Tibial nerve (tissue), 4 donors: ENCODE results near the gene EFCAB13. TPM values are rescaled to one million over a fixed set of nuclear protein-coding genes. Genes with fewer than 3 reads are reported as not detected.
"Not testable (repeated sequence)": the region's sequence is repeated elsewhere in the genome, so short reads cannot be mapped to it uniquely, and the experiment has no call there.

Experiments used
- DNase-seq, 2 donors: peaks; one replicate each; pipeline ENCODE4 v3.0.0-alpha.2; 2019; ENCODE audit warnings: low spot score in 2 of 2
- H3K27ac ChIP-seq, 4 donors: fragments of 200-600 bp; sonication (generic) in 3 of 4; one replicate each; pipeline ENCODE4 v1.5.1; 2017 to 2019; ENCODE audit warnings: mild to moderate bottlenecking in 1 of 4
- H3K27me3 ChIP-seq, 2 donors: fragments of 200-600 bp; sonication (generic) in 1 of 2; one replicate each; pipeline versions ENCODE4 v1.5.1 to v1.6.0; 2017 to 2019
- H3K36me3 ChIP-seq, 3 donors: fragments of 200-600 bp; sonication (generic); one replicate each; pipeline ENCODE4 v1.5.1; 2018 to 2019
- H3K4me1 ChIP-seq, 4 donors: fragments of 200-600 bp; sonication (generic) in 3 of 4; one replicate each; pipeline ENCODE4 v1.5.1; 2017 to 2019
- H3K4me3 ChIP-seq, 4 donors: fragments of 200-600 bp; sonication (generic) in 3 of 4; one replicate each; pipeline ENCODE4 v1.5.1; 2017 to 2019; ENCODE audit warnings: mild to moderate bottlenecking in 1 of 4, moderate library complexity in 1 of 4
- H3K9me3 ChIP-seq, 4 donors: fragments of 200-600 bp; sonication (generic) in 3 of 4; one replicate each; pipeline ENCODE4 v1.5.1; 2017 to 2019
- EP300 ChIP-seq, 2 donors: sonication (generic); formaldehyde crosslinking; IDR thresholded peaks; one replicate each; pipeline ENCODE4 v1.6.1; 2017; ENCODE audit warnings: antibody characterized with exemption in 2 of 2, mild to moderate bottlenecking in 1 of 2
- POLR2A ChIP-seq, 2 donors: fragments of 450-650 bp; IDR thresholded peaks; one replicate each; pipeline ENCODE4 v1.6.1; 2017; ENCODE audit warnings: antibody characterized with exemption in 2 of 2, mild to moderate bottlenecking in 2 of 2, moderate library complexity in 2 of 2
- WGBS, 2 donors: methylation state at CpG; one replicate each; pipeline ENCODE4 v1.1.5; 2018; 5-methylcytosine and 5-hydroxymethylcytosine counted together
- total RNA-seq, 4 donors: library from RNA; depleted of rRNA; stranded (reverse); fragments of >200 nt; gene quantifications; one replicate each; pipeline ENCODE4 v1.1.0, GENCODE V29; 2016
- TF ChIP-seq, protein P1 (sequence below), 5 experiments: fragments of 200-600 bp in 3 of 5; fragments of 450-650 bp in 2 of 5; sonication (generic) in 3 of 5; IDR thresholded peaks; one replicate each; pipeline ENCODE4 v1.5.1; 2016 to 2019; ENCODE audit warnings: antibody characterized with exemption in 5 of 5, mild to moderate bottlenecking in 3 of 5, moderate library complexity in 2 of 5

The EFCAB13 gene
- total RNA-seq, 4 donors from 2014 or later, result 6.5 to 15.1 (median 10.2) TPM

DNA sequence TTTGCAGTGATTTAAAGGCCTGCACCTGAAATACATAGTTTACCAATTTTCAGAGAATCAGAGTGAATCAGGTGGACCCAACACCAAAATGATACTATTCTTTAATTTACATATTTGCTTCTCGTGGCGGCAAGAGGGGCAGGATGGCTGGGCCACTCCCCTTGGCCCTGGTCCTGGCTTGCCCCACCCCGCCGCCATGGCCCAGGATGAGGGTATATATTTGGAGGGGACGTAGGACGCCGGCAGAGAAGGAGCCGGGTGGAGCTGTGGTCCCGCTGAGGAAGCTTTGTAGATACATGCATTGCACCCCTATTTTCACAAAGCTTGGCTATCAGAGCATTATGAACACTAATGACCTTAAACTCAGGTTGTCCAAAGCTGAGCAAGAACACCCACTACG lies 43.5 kb downstream of the EFCAB13 start:
- H3K36me3 ChIP-seq, result peaks cover 0 to 11% (median 0%) of the 10 kb centered on the region in 3 donors
- H3K27ac ChIP-seq, result no peak overlapping the region
- 97 to 100% methylated on average over 10 of the region's 10 CpGs for WGBS, 2 donors
- H3K9me3 ChIP-seq, result peaks cover 0 to 2% (median under 1%) of the 10 kb centered on the region in 4 donors
- DNase-seq, result no peak
- no peaks in the 10 kb centered on the region for H3K4me1 ChIP-seq
- no peak overlapping the region for H3K4me3 ChIP-seq
- TF ChIP-seq POLR2A (IDR thresholded peaks at IDR 0.05) (no peak), EP300 (IDR thresholded peaks at IDR 0.05) (no peak)
- TF ChIP-seq, protein P1, sequence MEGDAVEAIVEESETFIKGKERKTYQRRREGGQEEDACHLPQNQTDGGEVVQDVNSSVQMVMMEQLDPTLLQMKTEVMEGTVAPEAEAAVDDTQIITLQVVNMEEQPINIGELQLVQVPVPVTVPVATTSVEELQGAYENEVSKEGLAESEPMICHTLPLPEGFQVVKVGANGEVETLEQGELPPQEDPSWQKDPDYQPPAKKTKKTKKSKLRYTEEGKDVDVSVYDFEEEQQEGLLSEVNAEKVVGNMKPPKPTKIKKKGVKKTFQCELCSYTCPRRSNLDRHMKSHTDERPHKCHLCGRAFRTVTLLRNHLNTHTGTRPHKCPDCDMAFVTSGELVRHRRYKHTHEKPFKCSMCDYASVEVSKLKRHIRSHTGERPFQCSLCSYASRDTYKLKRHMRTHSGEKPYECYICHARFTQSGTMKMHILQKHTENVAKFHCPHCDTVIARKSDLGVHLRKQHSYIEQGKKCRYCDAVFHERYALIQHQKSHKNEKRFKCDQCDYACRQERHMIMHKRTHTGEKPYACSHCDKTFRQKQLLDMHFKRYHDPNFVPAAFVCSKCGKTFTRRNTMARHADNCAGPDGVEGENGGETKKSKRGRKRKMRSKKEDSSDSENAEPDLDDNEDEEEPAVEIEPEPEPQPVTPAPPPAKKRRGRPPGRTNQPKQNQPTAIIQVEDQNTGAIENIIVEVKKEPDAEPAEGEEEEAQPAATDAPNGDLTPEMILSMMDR (IDR thresholded peaks at IDR 0.05), result no peak
- no peaks in the 10 kb centered on the region for H3K27me3 ChIP-seq

DNA sequence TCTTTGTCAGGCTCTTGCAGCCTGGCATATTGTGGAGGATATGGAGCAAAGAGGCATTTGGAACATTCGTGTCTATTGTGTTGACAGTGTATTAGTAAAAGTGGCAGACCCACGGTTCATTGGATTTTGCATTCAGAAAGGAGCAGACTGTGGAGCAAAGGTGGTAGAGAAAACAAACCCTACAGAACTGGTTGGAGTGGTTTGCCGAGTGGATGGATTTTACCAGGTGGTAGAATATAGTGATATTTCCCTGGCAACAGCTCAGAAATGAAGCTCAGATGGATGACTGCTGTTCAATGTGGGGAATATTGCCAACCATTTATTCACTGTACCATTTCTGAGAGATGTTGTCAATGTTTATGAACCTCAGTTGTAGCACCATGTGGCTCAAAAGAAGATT lies 44.5 kb downstream of the EFCAB13 start:
- no peak for TF ChIP-seq EP300 (IDR thresholded peaks at IDR 0.05)
- TF ChIP-seq POLR2A (IDR thresholded peaks at IDR 0.05), result no peak
- TF ChIP-seq, protein P1 (IDR thresholded peaks at IDR 0.05), result no peak
- Histone ChIP-seq H3K27me3 (no peaks in the 10 kb centered on the region), H3K27ac (no peak overlapping the region), H3K4me1 (no peaks in the 10 kb centered on the region), H3K9me3 (peaks cover 0 to 11% (median 6%) of the 10 kb centered on the region in 4 donors), H3K4me3 (no peak overlapping the region), H3K36me3 (peaks cover 0 to 21% (median 0%) of the 10 kb centered on the region in 3 donors)
- DNase-seq, result no peak
- 59 to 63% methylated on average over 3 of the region's 3 CpGs for WGBS, 2 donors

DNA sequence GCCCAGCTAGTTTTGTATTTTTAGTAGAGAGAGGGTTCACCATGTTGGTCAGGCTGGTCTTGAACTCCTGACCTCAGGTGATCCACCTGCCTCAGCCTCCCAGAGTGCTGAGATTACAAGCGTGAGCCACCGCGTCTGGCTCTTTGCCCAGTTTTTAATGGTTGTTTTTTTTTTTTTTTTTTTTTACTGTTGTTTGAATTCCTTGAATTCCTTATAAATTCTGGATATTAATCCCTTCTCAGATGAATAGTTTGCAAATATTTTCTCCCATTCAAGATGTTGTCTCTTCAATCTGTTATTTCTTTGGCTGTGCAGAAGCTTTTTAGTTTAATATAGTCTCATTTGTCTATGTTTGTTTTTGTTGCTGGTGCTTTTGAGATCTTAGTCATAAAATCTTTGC lies 47.1 kb downstream of the EFCAB13 start:
- not testable (repeated sequence) for H3K27ac ChIP-seq, DNase-seq, H3K27me3 ChIP-seq, H3K4me3 ChIP-seq, H3K4me1 ChIP-seq
- Histone ChIP-seq H3K9me3 (peaks cover 0 to 14% (median 6%) of the 10 kb centered on the region in 4 donors), H3K36me3 (peaks cover 0 to 30% (median 0%) of the 10 kb centered on the region in 3 donors)
- 48 to 70% methylated on average over 3 of the region's 3 CpGs for WGBS, 2 donors

DNA sequence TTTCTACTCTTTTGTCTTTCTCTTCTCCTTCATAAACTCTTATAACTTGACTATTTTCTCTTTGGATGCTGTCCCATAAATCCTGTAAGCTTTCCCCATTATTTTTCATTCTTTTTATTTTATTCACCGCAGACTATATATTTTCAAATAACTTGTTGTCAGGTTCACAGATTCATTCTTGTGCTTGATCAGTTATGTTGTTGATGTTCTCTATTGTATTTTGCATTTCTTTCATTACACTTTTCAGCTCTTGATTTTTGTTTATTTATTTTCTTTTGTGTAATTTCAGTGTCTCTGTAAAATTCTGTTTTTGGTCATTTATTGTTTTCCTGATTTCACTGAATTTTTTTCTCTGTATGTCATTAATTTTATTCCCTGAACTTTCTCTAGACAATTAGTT lies 49.2 kb downstream of the EFCAB13 start:
- Histone ChIP-seq H3K36me3 (peaks cover 0 to 21% (median 0%) of the 10 kb centered on the region in 3 donors), H3K27me3 (no peaks in the 10 kb centered on the region), H3K4me1 (no peaks in the 10 kb centered on the region), H3K4me3 (no peak overlapping the region), H3K9me3 (peaks cover 0 to 14% (median 6%) of the 10 kb centered on the region in 4 donors), H3K27ac (no peak overlapping the region)
- DNase-seq, result no peak
- WGBS, 2 donors, result 94 to 98% methylated on average over 1 of the region's 1 CpG
- no peak for TF ChIP-seq POLR2A (IDR thresholded peaks at IDR 0.05)
- TF ChIP-seq EP300 (IDR thresholded peaks at IDR 0.05), result no peak
- TF ChIP-seq, protein P1 (IDR thresholded peaks at IDR 0.05), result no peak

DNA sequence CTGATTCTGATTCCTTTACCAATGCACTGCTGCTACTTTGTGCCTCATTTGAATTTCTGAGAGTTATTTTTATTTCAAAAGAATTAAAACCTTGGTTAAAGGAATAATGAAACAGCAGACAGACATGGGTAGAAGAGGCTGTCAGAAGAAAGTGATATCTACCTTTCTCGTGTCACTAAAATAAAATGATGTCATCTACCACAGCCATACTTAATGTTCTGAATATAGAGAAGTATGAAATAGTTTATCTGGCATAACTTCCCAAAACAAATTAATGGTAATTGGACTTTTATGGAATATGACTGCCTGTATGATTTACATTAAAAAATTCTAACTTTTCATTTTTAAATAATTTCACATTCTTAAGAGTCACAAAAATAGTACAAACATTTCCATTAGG lies 52.5 kb downstream of the EFCAB13 start:
- 90 to 91% methylated on average over 1 of the region's 1 CpG for WGBS, 2 donors
- no peaks in the 10 kb centered on the region for H3K4me1 ChIP-seq
- TF ChIP-seq, protein P1 (IDR thresholded peaks at IDR 0.05), result no peak
- no peak for TF ChIP-seq POLR2A (IDR thresholded peaks at IDR 0.05)
- no peak for TF ChIP-seq EP300 (IDR thresholded peaks at IDR 0.05)
- no peak overlapping the region for H3K4me3 ChIP-seq
- no peak for DNase-seq
- H3K36me3 ChIP-seq, result peaks cover 0 to 24% (median 0%) of the 10 kb centered on the region in 3 donors
- H3K9me3 ChIP-seq, result peaks cover 0 to 14% (median 6%) of the 10 kb centered on the region in 4 donors
- no peaks in the 10 kb centered on the region for H3K27me3 ChIP-seq
- H3K27ac ChIP-seq, result no peak overlapping the region

DNA sequence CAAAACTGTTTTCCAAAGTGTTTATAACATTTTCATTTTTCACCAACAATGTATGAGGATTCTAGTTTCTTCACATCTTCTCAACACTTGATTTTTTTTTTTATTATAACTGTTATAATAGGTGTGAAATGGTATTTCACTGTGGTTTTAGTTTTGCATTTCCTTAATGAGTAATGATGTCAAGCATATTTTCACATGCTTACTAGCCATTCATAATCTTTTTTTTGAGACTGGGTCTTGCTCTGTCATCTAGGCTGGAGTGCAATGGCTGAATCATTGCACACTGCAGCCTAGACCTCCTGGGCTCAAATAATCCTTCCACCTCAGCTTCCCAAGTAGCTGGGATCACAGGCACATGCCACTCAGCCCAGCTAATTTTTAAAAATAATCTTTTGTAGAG lies 65.1 kb downstream of the EFCAB13 start:
- TF ChIP-seq, protein P1 (IDR thresholded peaks at IDR 0.05), result no peak
- TF ChIP-seq POLR2A (IDR thresholded peaks at IDR 0.05) (no peak), EP300 (IDR thresholded peaks at IDR 0.05) (no peak)
- Histone ChIP-seq H3K36me3 (peaks cover 0 to 32% (median 0%) of the 10 kb centered on the region in 3 donors), H3K27ac (no peak overlapping the region), H3K4me3 (no peak overlapping the region), H3K27me3 (no peaks in the 10 kb centered on the region), H3K9me3 (no peaks in the 10 kb centered on the region), H3K4me1 (no peaks in the 10 kb centered on the region)
- DNase-seq, result no peak

DNA sequence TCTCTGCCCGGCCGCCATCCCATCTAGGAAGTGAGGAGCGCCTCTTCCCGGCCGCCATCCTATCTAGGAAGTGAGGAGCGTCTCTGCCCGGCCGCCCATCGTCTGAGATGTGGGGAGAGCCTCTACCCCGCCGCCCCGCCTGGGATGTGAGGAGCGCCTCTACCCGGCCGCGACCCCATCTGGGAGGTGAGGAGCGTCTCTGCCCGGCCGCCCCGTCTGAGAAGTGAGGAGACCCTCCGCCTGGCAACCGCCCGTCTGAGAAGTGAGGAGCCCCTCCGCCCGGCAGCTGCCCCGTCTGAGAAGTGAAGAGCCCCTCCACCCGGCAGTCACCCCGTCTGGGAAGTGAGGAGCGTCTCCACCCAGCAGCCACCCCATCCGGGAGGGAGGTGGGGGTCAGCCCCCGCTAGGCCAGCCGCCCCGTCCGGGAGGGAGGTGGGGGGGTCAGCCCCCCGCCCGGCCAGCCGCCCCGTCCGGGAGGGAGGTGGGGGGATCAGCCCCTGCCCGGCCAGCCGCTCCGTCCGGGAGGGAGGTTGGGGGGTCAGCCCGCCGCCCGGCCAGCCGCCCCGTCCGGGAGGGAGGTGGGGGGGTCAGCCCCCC lies 73.9 kb downstream of the EFCAB13 start:
- not testable (repeated sequence) for H3K4me1 ChIP-seq, DNase-seq, H3K36me3 ChIP-seq, H3K27me3 ChIP-seq, H3K27ac ChIP-seq, H3K4me3 ChIP-seq, H3K9me3 ChIP-seq
- WGBS, 2 donors, result 90 to 100% methylated on average over 2 to 4 of the region's 49 CpGs
